H1 (cell line): ENCODE results near the gene NKX2-1. TPM values are rescaled to one million over a fixed set of nuclear protein-coding genes. Genes with fewer than 3 reads are reported as not detected.

ENCODE experiments used
- CTCF ChIA-PET: fragments of 300-600 bp; sonication (Branson Sonifier 250); formaldehyde crosslinking; loops from one replicate; lab custom pipeline; 2021; ENCODE audit not compliant: partially characterized antibody; lab: Charles Lee
- POLR2A ChIA-PET: fragments of 300-600 bp; sonication (Branson Sonifier 250); formaldehyde crosslinking; loops from one replicate; lab custom pipeline; 2021; ENCODE audit warnings: inconsistent platforms; ENCODE audit not compliant: partially characterized antibody; lab: Charles Lee
- DNase-seq, 2 experiments: peaks; one replicate each; pipeline versions ENCODE4 v3.0.0 to v3.0.0-alpha.2; 2010 to 2022; ENCODE audit warnings: low spot score in 2 of 2, low read depth in 1 of 2, mixed read lengths in 1 of 2
- FAIRE-seq: peaks from 2 replicates; lab custom pipeline; 2011; peaks lifted over from hg19 to GRCh38; lab: Jason Lieb, UNC
- H2AFZ ChIP-seq: 2 replicates; pipeline ENCODE4 v1.8.1; 2012; ENCODE audit warnings: low read length, inconsistent platforms
- H2AK5ac ChIP-seq: 2 replicates; pipeline ENCODE4 v1.6.1; 2013; ENCODE audit warnings: low read depth, low read length
- H2BK120ac ChIP-seq: replicated peaks from 2 replicates; pipeline ENCODE3; 2013; ENCODE audit warnings: low read depth, low read length, inconsistent platforms
- H2BK12ac ChIP-seq: 2 replicates; pipeline ENCODE4 v1.6.1; 2013; ENCODE audit warnings: low read depth, low read length
- H2BK15ac ChIP-seq: 2 replicates; pipeline ENCODE4 v1.6.1; 2013; ENCODE audit warnings: low read length
- H2BK20ac ChIP-seq: 2 replicates; pipeline ENCODE4 v1.6.1; 2013; ENCODE audit warnings: low read length
- H2BK5ac ChIP-seq: 2 replicates; pipeline ENCODE4 v1.6.1; 2013; ENCODE audit warnings: low read depth, low read length
- H3K14ac ChIP-seq: 2 replicates; pipeline ENCODE4 v1.6.1; 2013; ENCODE audit warnings: inconsistent platforms; ENCODE audit not compliant: insufficient read length
- H3K18ac ChIP-seq: 2 replicates; pipeline ENCODE4 v1.6.1; 2013; ENCODE audit warnings: low read length; ENCODE audit errors: extremely low read depth
- H3K23ac ChIP-seq: 2 replicates; pipeline ENCODE4 v1.6.1; 2013; ENCODE audit warnings: inconsistent platforms; ENCODE audit not compliant: insufficient read length
- H3K23me2 ChIP-seq: 2 replicates; pipeline ENCODE4 v1.6.1; 2013; ENCODE audit warnings: low read depth, low read length
- H3K27ac ChIP-seq: 2 replicates; pipeline ENCODE4 v1.6.1; 2011; ENCODE audit warnings: low read depth, low read length, inconsistent platforms
- H3K27me3 ChIP-seq, 4 experiments: replicated peaks in 1 of 4; 1 replicate in 1 of 4; 2 replicates in 3 of 4; pipeline versions ENCODE4 v1.6.1 to v1.8.1; 2011 to 2013; ENCODE audit warnings: low read length in 3 of 4, mild to moderate bottlenecking in 3 of 4, inconsistent platforms in 2 of 4, mixed read lengths in 2 of 4, moderate library complexity in 1 of 4; ENCODE audit not compliant: control insufficient read depth in 3 of 4, insufficient read depth in 3 of 4; ENCODE audit errors: extremely low read depth in 1 of 4
- H3K36me3 ChIP-seq, 4 experiments: 2 replicates each; pipeline versions ENCODE4 v1.6.1 to v1.8.1; 2011 to 2013; ENCODE audit warnings: mild to moderate bottlenecking in 4 of 4, low read length in 3 of 4, moderate library complexity in 2 of 4, control low read depth in 1 of 4, inconsistent platforms in 1 of 4; ENCODE audit not compliant: insufficient read depth in 4 of 4, control insufficient read depth in 2 of 4
- H3K4ac ChIP-seq: replicated peaks from 2 replicates; pipeline ENCODE3; 2013; ENCODE audit warnings: low read length, low read depth, mixed read lengths, inconsistent platforms; ENCODE audit not compliant: insufficient read length
- H3K4me1 ChIP-seq, 4 experiments: replicated peaks in 1 of 4; 1 replicate in 1 of 4; 2 replicates in 3 of 4; pipeline versions ENCODE4 v1.6.1 to v1.8.1; 2011 to 2013; ENCODE audit warnings: low read length in 3 of 4, inconsistent platforms in 2 of 4, mixed read lengths in 1 of 4; ENCODE audit not compliant: insufficient read depth in 4 of 4, control insufficient read depth in 3 of 4
- H3K4me2 ChIP-seq, 2 experiments: 2 replicates each; pipeline versions ENCODE4 v1.6.1 to v1.8.1; 2011 to 2013; ENCODE audit warnings: low read depth in 2 of 2, low read length in 2 of 2, control low read depth in 1 of 2, inconsistent platforms in 1 of 2, mild to moderate bottlenecking in 1 of 2; ENCODE audit not compliant: insufficient read depth in 1 of 2
- H3K4me3 ChIP-seq, 4 experiments: fragments of 200-600, 300-600 bp in 1 of 4; sonication (generic), shearing (Covaris generic), sonication (Bioruptor Twin) in 1 of 4; 2 replicates each; pipeline versions ENCODE4 v1.5.1 to v1.8.1; 2011 to 2016; ENCODE audit warnings: low read length in 4 of 4, low read depth in 3 of 4, control low read depth in 2 of 4, inconsistent platforms in 2 of 4, mild to moderate bottlenecking in 2 of 4, mixed read lengths in 1 of 4, moderate library complexity in 1 of 4; ENCODE audit not compliant: insufficient read depth in 2 of 4; ENCODE audit errors: extremely low read depth in 1 of 4
- H3K56ac ChIP-seq: replicated peaks from 2 replicates; pipeline ENCODE3; 2013; ENCODE audit warnings: low read depth, mild to moderate bottlenecking, mixed read lengths, low read length, inconsistent platforms; ENCODE audit not compliant: insufficient read length
- H3K79me1 ChIP-seq: 2 replicates; pipeline ENCODE4 v1.6.1; 2013; ENCODE audit warnings: low read depth, low read length, control low read depth
- H3K79me2 ChIP-seq, 2 experiments: 2 replicates each; pipeline versions ENCODE4 v1.6.1 to v1.8.1; 2012 to 2013; ENCODE audit warnings: low read length in 2 of 2, mild to moderate bottlenecking in 2 of 2, inconsistent platforms in 1 of 2; ENCODE audit not compliant: insufficient read depth in 2 of 2, control insufficient read depth in 1 of 2
- H3K9ac ChIP-seq, 4 experiments: replicated peaks in 1 of 4; 1 replicate in 1 of 4; 2 replicates in 3 of 4; pipeline versions ENCODE4 v1.6.1 to v1.8.1; 2011 to 2013; ENCODE audit warnings: low read depth in 3 of 4, low read length in 3 of 4, control low read depth in 2 of 4, mild to moderate bottlenecking in 2 of 4, moderate library complexity in 2 of 4, inconsistent platforms in 1 of 4; ENCODE audit errors: extremely low read depth in 1 of 4
- H3K9me3 ChIP-seq, 2 experiments: 2 replicates each; pipeline versions ENCODE4 v1.6.1 to v1.8.1; 2012 to 2013; ENCODE audit warnings: mild to moderate bottlenecking in 2 of 2, moderate library complexity in 2 of 2, control low read depth in 1 of 2, inconsistent platforms in 1 of 2, low read depth in 1 of 2, low read length in 1 of 2, mixed read lengths in 1 of 2; ENCODE audit not compliant: insufficient read depth in 2 of 2
- H4K20me1 ChIP-seq, 2 experiments: replicated peaks in 1 of 2; 2 replicates each; pipeline versions ENCODE3 to v1.8.1; 2011 to 2013; ENCODE audit warnings: inconsistent platforms in 2 of 2, low read length in 2 of 2, mild to moderate bottlenecking in 1 of 2; ENCODE audit not compliant: insufficient read depth in 2 of 2, control insufficient read depth in 1 of 2
- H4K5ac ChIP-seq: 2 replicates; pipeline ENCODE4 v1.6.1; 2013; ENCODE audit warnings: low read length, low read depth, mixed read lengths, inconsistent platforms; ENCODE audit not compliant: insufficient read length
- H4K8ac ChIP-seq: 2 replicates; pipeline ENCODE4 v1.8.0; 2013; ENCODE audit warnings: mild to moderate bottlenecking, moderate library complexity, low read length, inconsistent platforms; ENCODE audit not compliant: insufficient read depth; ENCODE audit errors: extremely low read depth
- H4K91ac ChIP-seq: replicated peaks from 2 replicates; pipeline ENCODE3; 2013; ENCODE audit warnings: low read length, mixed read lengths, inconsistent platforms; ENCODE audit not compliant: insufficient read length
- ASH2L ChIP-seq: fragments of 200-600, 300-600 bp; sonication (generic); IDR thresholded peaks from one replicate; pipeline ENCODE4 v1.7.1; 2017; ENCODE audit warnings: low read length
- EZH2 ChIP-seq: fragments of 200-600 bp; sonication (generic); IDR thresholded peaks from 2 replicates; pipeline ENCODE4 v1.7.1; 2012; ENCODE audit warnings: low read depth, mild to moderate bottlenecking, moderate library complexity, low read length, inconsistent platforms; ENCODE audit not compliant: severe bottlenecking
- RNF2 ChIP-seq: fragments of 200-900, 300-1000 bp; sonication (generic); IDR thresholded peaks from 2 replicates; pipeline ENCODE4 v1.7.1; 2016; ENCODE audit warnings: borderline replicate concordance, low read depth, mild to moderate bottlenecking, antibody characterized with exemption, low read length; ENCODE audit not compliant: poor library complexity, severe bottlenecking; ENCODE audit errors: missing control alignments
- WGBS, 2 experiments: shearing (Covaris generic) in 1 of 2; methylation state at CpG; one replicate each; pipeline versions ENCODE4 v1.1.6 to v1.1.7; 2013 to 2015; ENCODE audit warnings: low lambda C conversion rate in 2 of 2, mixed read lengths in 2 of 2, inconsistent platforms in 1 of 2, low coverage in 1 of 2, missing lambda C conversion rate in 1 of 2; ENCODE audit not compliant: insufficient replicate concordance in 2 of 2, insufficient coverage in 1 of 2, insufficient read length in 1 of 2; ENCODE audit errors: extremely low coverage in 1 of 2, missing lambda C conversion rate in 1 of 2; 5-methylcytosine and 5-hydroxymethylcytosine counted together
- polyA plus RNA-seq, 7 experiments: library from polyadenylated mRNA; depleted of rRNA in 3 of 7; stranded (reverse) in 5 of 7; unstranded in 2 of 7; fragments of >200 nt in 5 of 7; fragments of 200-250 nt in 2 of 7; gene quantifications; 1 replicate in 5 of 7; 2 replicates in 1 of 7; 4 replicates in 1 of 7; pipeline versions ENCODE4 v1.2.1 to v1.2.3, GENCODE V29; 2011 to 2013; ENCODE audit warnings: missing spikeins in 2 of 7, mixed read lengths in 2 of 7
- total RNA-seq: library from RNA; stranded (reverse); fragmentation: NEBNext Ultra II Directional; extraction: Animal tissue kit (Norgen Biotek cat#: 25700); gene quantifications from 2 replicates; pipeline ENCODE4 v1.2.1, GENCODE V29; 2021

Gene NKX2-1
- total and polyA plus RNA-seq, 2 of the 8 experiments (the other 6 are each of a cell fraction or from before 2014, with no cell fraction given) = not detected

- peaks cover 44% of the 10 kb centered on the region in 2 experiments for H4K20me1 ChIP-seq
- no peak overlapping the region for H3K9ac ChIP-seq
Measured at GRCh38 chr14:36511981-36512584, 7.9 kb downstream of the NKX2-1 start.

More at GRCh38 chr14:36511981-36512584, 7.9 kb downstream of the NKX2-1 start:
- no peak for FAIRE-seq
- H2BK5ac ChIP-seq = no peak overlapping the region
- no peak overlapping the region for H3K27ac ChIP-seq
- no peak for DNase-seq
- no peak overlapping the region for H3K14ac ChIP-seq
- no peak overlapping the region for H2BK120ac ChIP-seq
- H3K18ac ChIP-seq = no peak overlapping the region
- no peak overlapping the region for H2BK12ac ChIP-seq
- no peak overlapping the region for H2AFZ ChIP-seq
- H4K91ac ChIP-seq = no peak overlapping the region
- H3K56ac ChIP-seq = no peak overlapping the region
- H3K36me3 ChIP-seq = peaks cover 0 to 1% (median 0%) of the 10 kb centered on the region in 4 experiments; a peak in 1 of 8 replicates
- no peaks in the 10 kb centered on the region for H3K79me1 ChIP-seq
- H3K4me2 ChIP-seq = no peak overlapping the region
- ChIA-PET CTCF (interaction anchor here (0.8 to 9.7 kb wide), 8 partner anchors 10 to 144 kb away, joined by 3 to 202 read pairs (median 4); partner anchors contain the start of gene NKX2-1), POLR2A (interaction anchor here (0.5 to 0.9 kb wide), 2 partner anchors 94 to 243 kb away, joined by 3 read pairs; no protein-coding TSS in a partner anchor)
- H3K23me2 ChIP-seq = no peaks in the 10 kb centered on the region; the same call in 1 of the 2 replicates
- H3K4me3 ChIP-seq = no peak overlapping the region
- no peak overlapping the region for H2BK15ac ChIP-seq
- H2AK5ac ChIP-seq = no peak overlapping the region
- H3K23ac ChIP-seq = no peak overlapping the region
- peaks cover 7 to 20% (median 16%) of the 10 kb centered on the region in 4 experiments for H3K4me1 ChIP-seq
- peaks cover 94 to 99% (median 96%) of the 10 kb centered on the region in 4 experiments for H3K27me3 ChIP-seq
- 30% methylated on average over 7 of the region's 7 CpGs; no CpG with 5 or more reads in 1 of the 2 experiments for WGBS, 2 experiments
- TF ChIP-seq EZH2 (peak; percentile 79), RNF2 (peak; percentile 98), ASH2L (no peak)
- H3K9me3 ChIP-seq = no peaks in the 10 kb centered on the region
- H2BK20ac ChIP-seq = no peak overlapping the region
- no peaks in the 10 kb centered on the region for H3K79me2 ChIP-seq
- no peak overlapping the region for H4K5ac ChIP-seq
- H3K4ac ChIP-seq = no peak overlapping the region
- no peak overlapping the region for H4K8ac ChIP-seq
